Caco-2 (cell line): Measurements from ENCODE around the gene ITGB8. TPM values are rescaled to one million over a fixed set of nuclear protein-coding genes. Genes with fewer than 3 reads are reported as not detected.

Source experiments
- BruUV-seq: library from RNA; stranded (reverse); fragments of 400-500 nt; replicated peaks from 2 replicates; lab custom pipeline; 2021; lab: Mats Ljungman, UMichigan
- CTCF ChIA-PET: fragments of 300-600 bp; sonication (Branson Sonifier 250); formaldehyde crosslinking; loops from one replicate; lab custom pipeline; 2022; ENCODE audit warnings: antibody characterized with exemption; lab: Charles Lee
- POLR2A ChIA-PET: fragments of 300-600 bp; sonication (Branson Sonifier 250); formaldehyde crosslinking; loops from one replicate; lab custom pipeline; 2022; ENCODE audit warnings: antibody characterized with exemption; lab: Charles Lee
- DNase-seq, 2 experiments: peaks; one replicate each; pipeline versions ENCODE4 v3.0.0 to v3.0.0-alpha.2; 2020 to 2022
- H3K27me3 ChIP-seq: replicated peaks from 2 replicates; pipeline ENCODE4 v1.6.0; 2011; ENCODE audit warnings: low read length; ENCODE audit not compliant: control insufficient read depth, insufficient read depth
- H3K36me3 ChIP-seq: 2 replicates; pipeline ENCODE4 v1.5.1; 2011; ENCODE audit warnings: low read length; ENCODE audit not compliant: control insufficient read depth, insufficient read depth
- H3K4me1 ChIP-seq: fragments of 250-450 bp; sonication (Bioruptor Pico); 2 replicates; pipeline ENCODE4 v1.5.1; 2020; ENCODE audit warnings: mild to moderate bottlenecking
- H3K4me3 ChIP-seq: 2 replicates; pipeline ENCODE4 v1.5.1; 2011; ENCODE audit warnings: low read depth, mild to moderate bottlenecking, control low read depth, low read length
- H3K9me3 ChIP-seq: fragments of 250-450 bp; sonication (Bioruptor Pico); 2 replicates; pipeline ENCODE4 v1.5.1; 2020; ENCODE audit warnings: mild to moderate bottlenecking, moderate library complexity
- H3K27ac Mint-ChIP-seq: one replicate; pipeline ENCODE4 v1.8.0; 2022; ENCODE audit warnings: mixed read lengths; ENCODE audit not compliant: unreplicated experiment
- H3K27me3 Mint-ChIP-seq: one replicate; pipeline ENCODE4 v1.8.0; 2022; ENCODE audit warnings: mixed read lengths; ENCODE audit not compliant: insufficient read depth, unreplicated experiment
- H3K36me3 Mint-ChIP-seq: one replicate; pipeline ENCODE4 v1.8.0; 2022; ENCODE audit warnings: mild to moderate bottlenecking, mixed read lengths; ENCODE audit not compliant: insufficient read depth, unreplicated experiment
- H3K4me1 Mint-ChIP-seq: one replicate; pipeline ENCODE4 v1.8.0; 2022; ENCODE audit warnings: low read depth, mixed read lengths; ENCODE audit not compliant: unreplicated experiment
- H3K4me3 Mint-ChIP-seq: one replicate; pipeline ENCODE4 v1.8.0; 2022; ENCODE audit warnings: mild to moderate bottlenecking, moderate library complexity, mixed read lengths; ENCODE audit not compliant: unreplicated experiment
- H3K9me3 Mint-ChIP-seq: one replicate; pipeline ENCODE4 v1.8.0; 2022; ENCODE audit warnings: mixed read lengths; ENCODE audit not compliant: unreplicated experiment
- CTCF ChIP-seq, 2 experiments: fragments of 200-600 bp in 1 of 2; IDR thresholded peaks; 1 replicate in 1 of 2; 2 replicates in 1 of 2; pipeline versions ENCODE4 v1.5.1 to v1.8.0; 2011 to 2022; ENCODE audit warnings: antibody characterized with exemption in 1 of 2, control low read depth in 1 of 2, inconsistent platforms in 1 of 2, low read depth in 1 of 2, low read length in 1 of 2, mild to moderate bottlenecking in 1 of 2, moderate library complexity in 1 of 2; ENCODE audit not compliant: insufficient read depth in 1 of 2, severe bottlenecking in 1 of 2, unreplicated experiment in 1 of 2
- intact Hi-C: fragments of 100-400 bp; cut with micrococcal nuclease; formaldehyde crosslinking; loops from one replicate; pipeline ENCODE4 v1.10.0; 2022; ENCODE audit not compliant: unreplicated experiment
- total RNA-seq: library from RNA; stranded (reverse); gene quantifications from 2 replicates; pipeline ENCODE4 v1.2.3, GENCODE V29; 2022

ITGB8 gene
- total RNA-seq, 1 experiment from 2014 or later, result 3.2 TPM

GRCh38 chr7:20330928-20331909 is 519 bp downstream of the ITGB8 start:
- peak overlapping the region; percentile 77 for H3K27ac Mint-ChIP-seq
- no peaks in the 10 kb centered on the region; the same call in 1 of the 2 replicates for H3K36me3 ChIP-seq
- H3K27me3 ChIP-seq, result no peaks in the 10 kb centered on the region
- no peak for TF ChIP-seq CTCF (IDR thresholded peaks at IDR 0.05; ENCODE audit: insufficient read depth in 1 of 2, low read depth in 1 of 2, low read length in 1 of 2, severe bottlenecking in 1 of 2, unreplicated experiment in 1 of 2)
- no TSS peak for BruUV-seq
- no peaks in the 10 kb centered on the region for H3K9me3 Mint-ChIP-seq
- no peaks in the 10 kb centered on the region for H3K4me1 Mint-ChIP-seq
- H3K9me3 ChIP-seq, result no peaks in the 10 kb centered on the region
- H3K27me3 Mint-ChIP-seq, result no peaks in the 10 kb centered on the region
- peak overlapping the region; percentile 91 for H3K4me3 ChIP-seq
- intact Hi-C loops, result loop anchor here (2.0 to 5.0 kb wide), 3 partner anchors 76 to 349 kb away; no protein-coding TSS in a partner anchor
- peaks cover 4% of the 10 kb centered on the region; the same call in 1 of the 2 replicates for H3K4me1 ChIP-seq
- ChIA-PET POLR2A (interaction anchor here (2.1 kb wide), 1 partner anchor 112 kb away, joined by 14 read pairs; no protein-coding TSS in a partner anchor), CTCF (interaction anchor here (0.9 to 2.1 kb wide), 5 partner anchors 114 to 617 kb away, joined by 3 to 10 read pairs (median 5); partner anchors contain the start of gene MACC1)
- DNase-seq, result peak; percentile 39 to 58
- H3K36me3 Mint-ChIP-seq, result no peaks in the 10 kb centered on the region
- peak overlapping the region; percentile 85 for H3K4me3 Mint-ChIP-seq

- Mint-ChIP-seq H3K4me1 (no peaks in the 10 kb centered on the region), H3K36me3 (no peaks in the 10 kb centered on the region), H3K27me3 (no peaks in the 10 kb centered on the region), H3K27ac (peak overlapping the region; percentile 77), H3K9me3 (no peaks in the 10 kb centered on the region), H3K4me3 (peak overlapping the region; percentile 85)
- intact Hi-C loops, result loop anchor here (2.0 to 5.0 kb wide), 3 partner anchors 75 to 350 kb away; no protein-coding TSS in a partner anchor
- ChIA-PET CTCF (interaction anchor here (2.1 kb wide), 1 partner anchor 349 kb away, joined by 9 read pairs; no protein-coding TSS in a partner anchor), POLR2A (no interaction called here)
- BruUV-seq, result no TSS peak
- no peaks in the 10 kb centered on the region; the same call in 1 of the 2 replicates for H3K36me3 ChIP-seq
- TF ChIP-seq CTCF (IDR thresholded peaks at IDR 0.05; ENCODE audit: insufficient read depth in 1 of 2, low read depth in 1 of 2, low read length in 1 of 2, severe bottlenecking in 1 of 2, unreplicated experiment in 1 of 2), result no peak
- H3K9me3 ChIP-seq, result no peaks in the 10 kb centered on the region
- no peaks in the 10 kb centered on the region for H3K27me3 ChIP-seq
- H3K4me1 ChIP-seq, result peaks cover 4% of the 10 kb centered on the region; the same call in 1 of the 2 replicates
- DNase-seq, result peak in 1 of 2 experiments; percentile 25
- H3K4me3 ChIP-seq, result peak overlapping the region; percentile 91
Measured at GRCh38 chr7:20331910-20332813, 1.5 kb downstream of the ITGB8 start.
